ENCODE data around the gene CALML3.

DNA sequence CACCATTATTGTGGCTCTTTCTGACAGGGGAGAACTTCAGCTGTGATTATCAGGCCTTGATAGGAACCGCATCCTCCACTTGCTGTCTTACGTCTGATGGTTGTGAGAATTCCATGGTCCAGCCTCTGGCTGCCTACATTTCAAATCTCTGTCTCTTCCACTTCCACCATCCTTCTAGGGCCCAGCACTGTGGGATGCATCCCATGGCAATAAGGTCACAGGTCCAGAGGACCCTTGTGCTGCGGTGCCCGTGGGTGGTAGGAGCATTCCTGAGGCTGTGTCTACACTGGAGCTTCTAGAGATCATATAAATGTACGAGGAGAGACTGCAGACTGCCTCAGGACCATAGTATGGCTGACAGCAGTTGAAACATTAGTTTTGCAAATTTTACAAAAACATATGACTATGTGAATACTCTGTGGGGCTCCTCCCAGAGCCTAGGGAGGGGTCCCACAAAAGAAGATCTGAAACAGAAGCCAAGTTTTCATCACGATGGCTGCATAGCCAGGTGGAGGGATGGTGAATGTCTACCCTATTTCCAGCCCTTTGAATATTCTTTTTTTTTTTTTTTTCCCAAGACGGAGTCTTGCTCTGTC lies 11.8 kb downstream of the CALML3 start:
- TF ChIP-seq, protein P1, sequence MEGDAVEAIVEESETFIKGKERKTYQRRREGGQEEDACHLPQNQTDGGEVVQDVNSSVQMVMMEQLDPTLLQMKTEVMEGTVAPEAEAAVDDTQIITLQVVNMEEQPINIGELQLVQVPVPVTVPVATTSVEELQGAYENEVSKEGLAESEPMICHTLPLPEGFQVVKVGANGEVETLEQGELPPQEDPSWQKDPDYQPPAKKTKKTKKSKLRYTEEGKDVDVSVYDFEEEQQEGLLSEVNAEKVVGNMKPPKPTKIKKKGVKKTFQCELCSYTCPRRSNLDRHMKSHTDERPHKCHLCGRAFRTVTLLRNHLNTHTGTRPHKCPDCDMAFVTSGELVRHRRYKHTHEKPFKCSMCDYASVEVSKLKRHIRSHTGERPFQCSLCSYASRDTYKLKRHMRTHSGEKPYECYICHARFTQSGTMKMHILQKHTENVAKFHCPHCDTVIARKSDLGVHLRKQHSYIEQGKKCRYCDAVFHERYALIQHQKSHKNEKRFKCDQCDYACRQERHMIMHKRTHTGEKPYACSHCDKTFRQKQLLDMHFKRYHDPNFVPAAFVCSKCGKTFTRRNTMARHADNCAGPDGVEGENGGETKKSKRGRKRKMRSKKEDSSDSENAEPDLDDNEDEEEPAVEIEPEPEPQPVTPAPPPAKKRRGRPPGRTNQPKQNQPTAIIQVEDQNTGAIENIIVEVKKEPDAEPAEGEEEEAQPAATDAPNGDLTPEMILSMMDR (IDR thresholded peaks at IDR 0.05): no peak
- no peak for TF ChIP-seq POLR2A (IDR thresholded peaks at IDR 0.05)
